ENCODE results near the gene DAGLA.

The DAGLA gene

GRCh38 chr11:61690706-61691379, 10.7 kb downstream of the DAGLA start:
- DNase-seq (ENCODE audit: low read depth), result no peak

DNA sequence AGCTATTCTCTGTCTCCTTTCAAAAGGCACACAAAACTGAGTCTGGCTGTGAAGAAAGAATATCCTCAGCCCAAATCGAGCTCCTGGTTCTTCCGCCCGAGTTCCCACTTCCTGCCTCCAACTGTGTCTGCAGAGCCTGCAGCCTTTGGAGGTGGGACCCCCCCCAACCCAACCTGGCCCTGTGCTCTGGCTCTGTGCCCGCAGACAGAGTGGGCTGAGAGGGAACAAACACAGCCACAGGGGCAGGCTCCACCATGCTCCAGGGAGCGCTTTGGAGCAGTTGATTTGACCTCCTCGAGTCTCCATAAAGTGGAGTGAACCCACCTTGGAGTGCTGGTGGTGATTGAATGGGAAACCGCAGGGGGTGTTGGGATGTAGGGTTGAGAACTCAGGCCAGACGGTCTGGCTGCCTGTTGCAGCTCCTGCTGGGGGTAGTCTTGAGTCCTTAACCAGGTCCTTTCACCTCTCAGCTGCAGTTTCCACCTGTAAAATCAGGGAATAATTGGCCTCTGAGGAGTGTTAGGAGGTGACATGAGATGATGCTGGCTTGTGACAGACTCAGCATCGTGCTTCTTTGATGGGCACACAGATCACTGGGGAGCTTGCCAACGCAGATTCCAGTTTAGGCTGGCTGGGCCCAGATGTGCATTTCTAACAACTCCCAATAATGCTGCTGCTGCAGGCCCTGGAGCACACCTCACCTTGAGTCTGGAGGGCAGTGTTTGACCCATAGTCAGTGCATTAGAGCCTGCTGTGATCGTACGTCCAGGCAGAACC, 11.4 kb downstream of the DAGLA start:
- DNase-seq (ENCODE audit: low read depth), result no peak

- no peak for DNase-seq (ENCODE audit: low read depth)
Observed at GRCh38 chr11:61693922-61694601, 13.9 kb downstream of the DAGLA start.

GRCh38 chr11:61694602-61694939, 14.4 kb downstream of the DAGLA start:
- no peak for DNase-seq (ENCODE audit: low read depth)

DNA sequence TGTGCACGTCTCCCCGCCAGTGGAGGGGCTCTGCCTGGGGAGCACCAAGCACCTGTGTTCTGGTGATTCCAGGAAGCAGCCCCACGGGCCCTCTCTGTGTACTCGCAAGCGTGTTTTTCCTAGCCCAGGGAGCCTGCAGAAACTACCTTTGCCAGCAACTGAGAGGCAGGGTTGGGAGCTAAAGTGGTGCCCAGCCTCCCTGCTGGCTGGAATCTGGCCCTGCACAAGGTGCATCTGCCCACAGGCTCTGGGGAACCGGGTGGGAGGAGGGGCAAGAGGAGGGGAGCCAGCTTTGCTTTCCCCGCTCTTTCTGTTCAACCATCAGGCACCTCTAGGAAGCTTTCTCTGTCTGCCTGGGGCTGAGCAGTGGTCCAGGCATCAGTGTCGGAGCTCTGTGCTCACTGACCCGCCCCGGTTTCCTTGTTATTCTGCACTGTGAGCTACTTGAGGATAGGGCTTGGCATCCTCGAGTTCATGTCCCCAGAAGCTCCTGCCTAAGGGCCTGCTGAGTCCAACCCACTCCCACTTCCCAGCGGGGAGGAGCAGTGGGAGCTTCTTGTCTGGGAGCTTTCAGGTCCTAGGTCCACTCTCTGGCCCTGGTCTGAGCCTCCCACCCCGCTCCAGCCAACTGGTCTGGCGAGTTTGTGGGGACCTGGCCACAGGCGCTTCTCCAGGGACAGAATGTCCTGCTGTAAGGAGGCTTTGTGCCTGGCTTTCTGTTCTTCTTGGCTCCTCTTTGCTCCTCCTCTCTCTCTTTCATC, 14.9 kb downstream of the DAGLA start:
- DNase-seq (ENCODE audit: low read depth), result no peak

GRCh38 chr11:61695917-61696316, 15.7 kb downstream of the DAGLA start:
- DNase-seq (ENCODE audit: low read depth), result no peak

- no peak for DNase-seq (ENCODE audit: low read depth)
Observed at GRCh38 chr11:61696602-61697001, 16.4 kb downstream of the DAGLA start.

DNA sequence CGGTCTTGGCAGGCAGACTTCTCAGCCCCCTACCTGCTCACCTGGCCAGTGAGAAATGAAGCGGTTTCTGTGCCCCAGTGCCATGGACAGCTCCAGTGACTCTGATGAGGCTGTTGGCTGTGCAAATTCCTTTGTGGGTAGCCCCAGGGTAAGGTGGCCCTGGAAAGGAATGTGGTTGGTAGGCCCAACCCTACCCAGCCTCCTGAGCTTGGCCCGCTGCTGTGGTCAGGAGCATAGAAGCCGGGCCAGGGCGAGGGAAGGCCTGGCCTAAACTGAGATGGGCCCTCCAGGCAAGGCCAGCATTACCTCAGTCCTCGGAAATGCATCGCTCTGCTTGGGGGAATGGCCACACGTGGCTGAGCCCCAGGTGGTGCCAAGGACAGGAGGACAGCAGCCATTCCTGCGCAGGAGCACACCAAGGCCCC, 16.9 kb downstream of the DAGLA start:
- DNase-seq (ENCODE audit: low read depth), result no peak

DNA sequence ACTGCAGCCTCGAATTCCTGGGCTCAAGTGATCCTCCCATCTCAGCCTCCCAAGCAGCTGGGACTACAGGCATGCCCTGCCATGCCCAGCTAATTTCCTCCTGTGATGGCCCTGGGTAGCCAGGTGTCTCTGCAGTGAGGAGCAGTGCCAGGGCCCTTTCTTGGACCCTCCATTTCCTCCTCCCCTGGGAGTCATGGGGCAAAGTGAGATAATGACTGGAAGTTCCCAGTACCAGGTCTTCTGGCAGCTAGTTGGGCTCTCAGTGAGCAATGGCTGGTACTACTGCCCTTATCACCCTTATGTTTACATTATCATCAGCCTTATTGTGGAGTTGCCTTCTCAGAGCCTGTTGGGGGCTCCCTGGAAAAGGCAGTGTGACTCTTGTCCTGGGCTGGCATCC, 17.6 kb downstream of the DAGLA start:
- DNase-seq (ENCODE audit: low read depth), result no peak

GRCh38 chr11:61698173-61698948, 18.2 kb downstream of the DAGLA start:
- DNase-seq (ENCODE audit: low read depth), result no peak

DNA sequence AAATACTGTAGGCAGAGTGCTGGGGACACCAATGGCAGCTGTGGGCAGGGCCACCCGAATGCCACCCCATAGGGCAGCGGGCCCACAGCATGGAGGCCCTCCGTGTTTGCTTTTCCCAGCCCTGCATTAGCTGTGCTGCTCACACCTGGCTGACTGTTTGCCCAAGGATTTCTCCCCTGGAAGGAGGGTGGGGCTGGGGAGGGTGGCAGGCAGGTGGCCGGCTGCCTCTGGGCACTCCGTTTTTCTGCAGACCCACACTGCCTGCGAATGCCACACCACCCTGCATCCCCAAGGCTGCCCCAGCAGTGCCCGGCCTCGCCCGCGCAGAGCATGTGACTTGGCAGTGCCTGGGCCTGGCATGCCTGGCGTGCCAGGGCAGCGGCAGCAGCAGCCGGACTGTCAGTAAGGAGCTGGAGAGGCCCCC, 19.6 kb downstream of the DAGLA start:
- no peak for DNase-seq (ENCODE audit: low read depth)

DNA sequence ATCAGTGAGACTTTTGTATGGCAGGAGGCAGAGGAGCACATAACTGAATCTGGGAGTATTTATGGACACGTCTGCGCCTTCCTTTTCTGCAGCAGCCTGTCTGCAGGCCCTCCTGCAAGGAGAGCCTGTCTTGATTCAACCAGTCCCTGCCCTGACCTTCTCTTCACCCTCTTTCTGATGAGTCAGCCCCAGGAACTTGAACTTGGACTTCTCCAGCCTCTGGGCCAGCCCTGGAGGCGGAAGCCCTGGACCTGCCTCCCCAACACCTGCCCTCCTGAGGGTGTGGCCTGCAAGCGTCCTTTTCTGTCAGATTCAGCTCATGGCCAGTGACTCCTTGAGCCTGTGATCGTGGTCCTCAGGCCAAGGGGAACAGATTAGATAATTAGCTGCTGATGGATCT, 20.0 kb downstream of the DAGLA start:
- peak; percentile 19 for DNase-seq (ENCODE audit: low read depth)

DNA sequence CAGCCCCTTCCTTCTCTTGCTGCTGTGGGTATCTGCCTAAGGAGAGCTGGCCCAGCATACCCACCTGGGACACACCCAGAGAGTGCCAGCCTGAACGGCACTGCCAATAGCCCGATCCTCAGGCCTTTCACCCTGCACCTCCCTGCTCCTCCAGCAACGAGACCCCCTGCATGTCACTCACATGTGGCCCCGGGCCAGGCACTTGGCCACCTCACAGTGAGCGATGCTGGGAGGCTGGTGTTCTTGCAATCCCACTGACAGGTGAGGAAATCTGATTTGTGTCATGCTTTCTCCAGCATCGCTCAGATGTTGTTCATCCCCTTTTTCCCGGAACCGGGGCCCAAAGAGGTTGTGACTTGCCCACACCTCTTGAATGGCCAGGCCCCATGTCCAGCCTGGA, 20.5 kb downstream of the DAGLA start:
- DNase-seq (ENCODE audit: low read depth), result no peak

DNA sequence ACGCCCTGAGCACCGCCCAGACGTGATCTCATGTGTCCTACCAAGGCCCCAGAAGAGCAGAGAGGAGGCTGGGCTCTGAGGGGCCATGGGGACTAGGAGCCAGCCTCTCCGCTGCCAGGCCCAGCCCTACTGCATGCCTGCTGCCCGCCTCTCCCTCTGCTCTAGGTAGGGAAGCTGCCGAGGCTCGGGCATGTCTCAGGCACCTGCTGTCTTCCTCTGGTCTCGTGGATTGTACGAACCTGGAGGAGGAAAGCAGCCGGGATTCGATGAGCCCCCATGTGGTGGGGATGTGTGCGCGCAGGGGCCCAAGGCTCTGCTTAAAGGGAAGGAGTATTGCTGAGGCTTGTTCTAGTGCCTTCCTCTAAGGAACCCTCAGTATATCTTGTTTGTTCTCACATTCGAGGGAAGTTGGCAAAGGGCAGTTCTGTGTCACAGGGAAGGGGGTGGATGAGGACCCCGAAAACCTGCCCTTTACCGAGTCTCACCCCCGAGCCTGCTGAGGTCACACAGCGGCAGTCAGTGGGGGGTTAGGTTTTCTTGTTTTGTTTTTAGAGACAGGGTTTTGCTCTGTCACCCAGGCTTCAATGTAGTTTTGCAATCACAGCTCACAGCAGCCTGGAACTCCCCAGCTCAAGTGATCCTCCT, 21.2 kb downstream of the DAGLA start:
- no peak for DNase-seq (ENCODE audit: low read depth)

GRCh38 chr11:61702701-61703312, 22.6 kb downstream of the DAGLA start:
- DNase-seq (ENCODE audit: low read depth), result no peak

- no peak for DNase-seq (ENCODE audit: low read depth)
Observed at GRCh38 chr11:61704838-61705237, 24.6 kb downstream of the DAGLA start.

DNA sequence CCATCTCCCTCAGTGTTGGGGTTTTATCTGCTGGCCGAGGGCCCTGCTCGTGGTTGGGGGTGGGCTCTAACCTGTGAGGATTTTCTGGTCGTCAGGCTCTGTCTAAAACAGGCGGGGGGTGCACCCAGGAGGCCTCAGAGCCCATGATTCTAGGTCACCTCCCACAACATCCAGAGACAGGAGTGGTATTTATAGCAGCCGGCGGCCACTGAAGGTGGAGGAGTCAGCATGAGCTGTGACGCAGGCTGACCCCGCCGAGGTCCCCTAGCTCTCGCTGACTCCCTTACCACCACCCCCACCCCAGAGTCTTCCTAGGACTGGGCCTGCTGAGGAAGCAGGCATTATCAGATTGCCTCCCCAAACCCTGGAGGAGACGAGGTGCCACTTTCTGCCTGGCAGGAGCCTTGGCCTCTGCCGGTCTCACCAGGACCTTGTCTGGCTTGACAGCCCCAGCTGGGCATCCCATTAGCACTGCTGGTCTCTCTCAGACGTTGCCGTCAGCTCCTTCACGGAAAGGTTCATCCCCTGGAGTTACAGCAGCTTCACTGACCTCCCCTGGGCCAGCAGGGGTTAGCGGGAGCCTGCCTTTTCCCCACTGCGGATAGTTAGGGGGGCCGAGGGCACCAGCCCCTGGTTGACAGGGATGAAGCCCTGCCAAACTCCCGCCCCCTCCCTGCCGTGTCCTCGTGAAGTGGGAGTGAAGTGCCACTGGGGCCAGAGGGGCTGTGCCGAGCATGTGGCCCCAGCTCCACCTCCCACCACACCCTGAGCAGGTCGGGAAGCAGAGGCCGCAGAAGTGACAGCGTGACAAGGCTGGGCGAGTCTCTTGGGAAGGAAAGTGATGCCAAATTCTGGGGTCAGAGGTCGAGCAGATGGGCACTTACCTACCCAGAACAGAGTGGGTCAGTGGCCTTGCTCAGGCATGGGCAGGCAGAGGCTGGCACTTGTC, 26.5 kb downstream of the DAGLA start:
- DNase-seq (ENCODE audit: low read depth), result no peak

DNA sequence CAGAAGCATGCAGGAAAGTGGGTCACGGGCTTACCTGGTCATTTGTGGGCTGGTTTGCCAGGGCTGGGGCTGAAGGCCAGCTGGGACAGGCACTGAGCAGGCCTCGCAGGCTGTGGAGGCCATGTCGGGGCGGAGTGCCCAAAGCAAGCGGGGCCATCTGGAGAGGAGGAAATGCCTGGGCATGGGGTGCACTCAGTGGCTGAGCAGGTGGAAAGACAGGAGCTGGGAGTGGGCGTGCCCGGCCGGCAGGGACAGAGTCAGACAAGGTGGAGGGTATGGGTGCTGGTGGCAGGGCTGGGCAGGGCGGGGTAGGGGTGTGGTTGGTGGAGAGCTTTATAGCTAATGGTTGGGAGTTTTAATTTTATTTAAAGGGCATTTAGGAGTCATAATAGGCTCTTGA, 27.4 kb downstream of the DAGLA start:
- DNase-seq (ENCODE audit: low read depth), result no peak

GRCh38 chr11:61709110-61709509, 28.9 kb downstream of the DAGLA start:
- no peak for DNase-seq (ENCODE audit: low read depth)

- no peak for DNase-seq (ENCODE audit: low read depth)
Observed at GRCh38 chr11:61709572-61709971, 29.4 kb downstream of the DAGLA start.
